ENCODE measurements around the gene CYTH2. TPM values are rescaled to one million over a fixed set of nuclear protein-coding genes. Genes with fewer than 3 reads are reported as not detected.
"Not testable (repeated sequence)": the region's sequence is repeated elsewhere in the genome, so short reads cannot be mapped to it uniquely, and the experiment has no call there.

The CYTH2 gene
- total RNA-seq, 2 experiments from 2014 or later = 44.0 to 53.2 TPM

DNA sequence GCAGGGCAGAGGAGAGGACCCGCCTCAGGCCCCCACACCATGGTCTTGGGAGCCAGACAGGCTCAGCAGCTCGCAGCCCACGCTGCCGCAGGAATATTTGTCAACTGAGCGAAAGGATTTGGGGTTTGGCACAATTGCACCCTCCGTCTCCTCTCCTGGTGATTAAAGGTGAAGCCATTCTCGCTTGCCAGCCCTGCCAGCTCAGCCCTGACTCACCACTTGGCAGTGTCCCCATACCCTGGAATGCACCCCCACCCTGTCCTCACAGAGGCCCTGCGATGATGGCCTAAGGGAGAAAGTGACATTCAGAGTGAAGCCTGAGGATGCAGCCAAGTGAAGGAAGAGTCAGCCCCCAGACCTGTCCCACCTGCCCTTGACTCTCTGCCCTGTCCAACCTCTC is 18.8 kb downstream of the CYTH2 start:
- H3K9me2 ChIP-seq (ENCODE audit: insufficient read depth, low read length) = no peaks in the 10 kb centered on the region
- intact Hi-C loops (cut with micrococcal nuclease; ENCODE audit: unreplicated experiment) = no loop called here
- no peaks in the 10 kb centered on the region for H3K79me2 ChIP-seq (ENCODE audit: insufficient read depth, low read depth, low read length)
- BruUV-seq (replicated peaks) = no TSS peak
- H3K27ac ChIP-seq (ENCODE audit: low read depth, low read length, poor library complexity, severe bottlenecking) = no peak overlapping the region
- H3K36me3 ChIP-seq (ENCODE audit: insufficient read depth, low read length) = peaks cover 4% of the 10 kb centered on the region; the same call in 1 of the 2 replicates
- H3K9me3 ChIP-seq (ENCODE audit: low read length) = no peaks in the 10 kb centered on the region
- TF ChIP-seq EZH2phosphoT487 (IDR thresholded peaks at IDR 0.05; ENCODE audit: borderline replicate concordance, low read depth, low read length) = no peak
- TF ChIP-seq, protein P1, sequence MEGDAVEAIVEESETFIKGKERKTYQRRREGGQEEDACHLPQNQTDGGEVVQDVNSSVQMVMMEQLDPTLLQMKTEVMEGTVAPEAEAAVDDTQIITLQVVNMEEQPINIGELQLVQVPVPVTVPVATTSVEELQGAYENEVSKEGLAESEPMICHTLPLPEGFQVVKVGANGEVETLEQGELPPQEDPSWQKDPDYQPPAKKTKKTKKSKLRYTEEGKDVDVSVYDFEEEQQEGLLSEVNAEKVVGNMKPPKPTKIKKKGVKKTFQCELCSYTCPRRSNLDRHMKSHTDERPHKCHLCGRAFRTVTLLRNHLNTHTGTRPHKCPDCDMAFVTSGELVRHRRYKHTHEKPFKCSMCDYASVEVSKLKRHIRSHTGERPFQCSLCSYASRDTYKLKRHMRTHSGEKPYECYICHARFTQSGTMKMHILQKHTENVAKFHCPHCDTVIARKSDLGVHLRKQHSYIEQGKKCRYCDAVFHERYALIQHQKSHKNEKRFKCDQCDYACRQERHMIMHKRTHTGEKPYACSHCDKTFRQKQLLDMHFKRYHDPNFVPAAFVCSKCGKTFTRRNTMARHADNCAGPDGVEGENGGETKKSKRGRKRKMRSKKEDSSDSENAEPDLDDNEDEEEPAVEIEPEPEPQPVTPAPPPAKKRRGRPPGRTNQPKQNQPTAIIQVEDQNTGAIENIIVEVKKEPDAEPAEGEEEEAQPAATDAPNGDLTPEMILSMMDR (conservative IDR thresholded peaks at IDR 0.05; ENCODE audit: low read length) = no peak
- POLR2A ChIA-PET = interaction anchor here (0.6 kb wide), 2 partner anchors 36 to 93 kb away, joined by 3 read pairs; no protein-coding TSS in a partner anchor
- H4K20me1 ChIP-seq (ENCODE audit: insufficient read depth, low read length) = no peaks in the 10 kb centered on the region
- H2AFZ ChIP-seq (ENCODE audit: low read length) = no peak overlapping the region
- H3K4me3 ChIP-seq (ENCODE audit: low read depth, low read length, poor library complexity, severe bottlenecking) = no peak overlapping the region
- peaks cover 31% of the 10 kb centered on the region for H3K4me1 ChIP-seq (ENCODE audit: insufficient read depth, low read length, poor library complexity, severe bottlenecking)
- CTCF ChIA-PET (ENCODE audit: unreplicated experiment) = no interaction called here
- no peak overlapping the region for H3K4me2 ChIP-seq (ENCODE audit: low read length)
- no peak for DNase-seq (ENCODE audit: low spot score)

DNA sequence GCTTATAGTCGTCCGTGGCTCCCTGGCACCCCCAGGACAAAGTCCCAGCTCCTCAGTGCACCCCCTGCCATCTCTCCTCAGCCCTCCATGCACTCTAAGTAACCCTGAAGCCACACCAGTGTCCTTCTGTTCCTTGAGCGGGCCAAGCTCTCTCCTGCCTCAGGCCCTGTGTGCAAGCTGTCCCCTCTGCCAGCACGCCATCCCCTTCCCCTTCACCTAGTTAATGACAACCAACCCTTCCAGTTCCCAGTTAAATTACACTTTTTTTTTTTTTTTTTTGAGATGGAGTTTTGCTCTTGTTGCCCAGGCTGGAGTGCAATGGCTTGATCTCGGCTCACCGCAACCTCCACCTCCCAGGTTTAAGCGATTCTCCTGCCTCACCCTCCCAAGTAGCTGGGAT is 19.3 kb downstream of the CYTH2 start:
- POLR2A ChIA-PET = interaction anchor here (0.6 kb wide), 1 partner anchor 37 kb away, joined by 3 read pairs; no protein-coding TSS in a partner anchor
- H3K9me2 ChIP-seq (ENCODE audit: insufficient read depth, low read length); H3K9me3 ChIP-seq (ENCODE audit: low read length); H3K36me3 ChIP-seq (ENCODE audit: insufficient read depth, low read length); H4K20me1 ChIP-seq (ENCODE audit: insufficient read depth, low read length); H3K4me3 ChIP-seq (ENCODE audit: low read depth, low read length, poor library complexity, severe bottlenecking); H2AFZ ChIP-seq (ENCODE audit: low read length); DNase-seq (ENCODE audit: low spot score); H3K4me2 ChIP-seq (ENCODE audit: low read length); H3K27ac ChIP-seq (ENCODE audit: low read depth, low read length, poor library complexity, severe bottlenecking); BruUV-seq (replicated peaks); intact Hi-C loops (cut with micrococcal nuclease; ENCODE audit: unreplicated experiment); H3K79me2 ChIP-seq (ENCODE audit: insufficient read depth, low read depth, low read length); CTCF ChIA-PET (ENCODE audit: unreplicated experiment): not testable (repeated sequence)
- peaks cover 31% of the 10 kb centered on the region for H3K4me1 ChIP-seq (ENCODE audit: insufficient read depth, low read length, poor library complexity, severe bottlenecking)

DNA sequence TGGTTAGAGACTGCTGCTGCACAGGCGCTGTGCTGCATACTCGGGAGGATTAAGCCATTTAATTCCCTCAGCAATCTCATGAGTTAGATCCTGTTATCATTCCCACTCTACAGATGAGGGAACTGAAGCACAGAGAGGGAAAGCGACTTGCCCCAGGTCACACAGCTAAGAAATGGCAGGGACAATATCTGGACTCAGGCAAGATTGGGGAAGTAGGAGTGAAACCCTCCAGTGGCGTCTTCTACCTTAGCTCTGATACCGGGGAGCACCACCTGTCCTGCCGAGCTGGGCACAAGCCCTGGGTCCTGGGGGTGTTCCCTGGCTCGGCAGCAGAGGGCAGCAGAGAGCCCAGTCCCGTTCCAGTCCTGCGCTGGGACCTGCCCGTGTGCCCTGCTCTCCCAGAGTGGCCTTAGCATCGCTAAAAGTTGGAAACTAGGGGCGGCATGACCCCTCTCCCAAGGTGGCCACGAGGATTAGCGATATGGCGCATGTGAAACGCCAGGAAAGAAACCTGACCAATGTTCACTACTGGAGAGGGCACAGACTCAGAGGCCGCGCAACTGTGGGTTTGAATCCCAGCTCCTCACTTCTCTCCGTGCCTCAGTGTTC is 20.5 kb downstream of the CYTH2 start:
- TF ChIP-seq EZH2phosphoT487 (IDR thresholded peaks at IDR 0.05; ENCODE audit: borderline replicate concordance, low read depth, low read length) = no peak
- TF ChIP-seq, protein P1 (conservative IDR thresholded peaks at IDR 0.05; ENCODE audit: low read length) = peak; percentile 90
- H3K4me2 ChIP-seq (ENCODE audit: low read length) = no peak overlapping the region

More for the DNA sequence above, 20.5 kb downstream of the CYTH2 start:
- H3K4me3 ChIP-seq (ENCODE audit: low read depth, low read length, poor library complexity, severe bottlenecking) = no peak overlapping the region
- no TSS peak for BruUV-seq (replicated peaks)
- peak; percentile 81 for DNase-seq (ENCODE audit: low spot score)
- H3K9me2 ChIP-seq (ENCODE audit: insufficient read depth, low read length) = no peaks in the 10 kb centered on the region
- H3K4me1 ChIP-seq (ENCODE audit: insufficient read depth, low read length, poor library complexity, severe bottlenecking) = peaks cover 31% of the 10 kb centered on the region
- ChIA-PET CTCF (ENCODE audit: unreplicated experiment) (interaction anchor here (0.8 to 1.4 kb wide), 2 partner anchors 13 to 95 kb away, joined by 6 to 8 read pairs; no protein-coding TSS in a partner anchor), POLR2A (interaction anchor here (0.6 kb wide), 1 partner anchor 43 kb away, joined by 3 read pairs; no protein-coding TSS in a partner anchor)
- H3K79me2 ChIP-seq (ENCODE audit: insufficient read depth, low read depth, low read length) = no peaks in the 10 kb centered on the region
- no peaks in the 10 kb centered on the region for H3K9me3 ChIP-seq (ENCODE audit: low read length)
- no peaks in the 10 kb centered on the region for H4K20me1 ChIP-seq (ENCODE audit: insufficient read depth, low read length)
- no peak overlapping the region for H3K27ac ChIP-seq (ENCODE audit: low read depth, low read length, poor library complexity, severe bottlenecking)
- no peak overlapping the region for H2AFZ ChIP-seq (ENCODE audit: low read length)
- H3K36me3 ChIP-seq (ENCODE audit: insufficient read depth, low read length) = no peaks in the 10 kb centered on the region
- intact Hi-C loops (cut with micrococcal nuclease; ENCODE audit: unreplicated experiment) = loop anchor here (1.0 kb wide), 1 partner anchor 95 kb away; no protein-coding TSS in a partner anchor
